ENCODE measurements around the gene CCS.

The CCS gene

DNA sequence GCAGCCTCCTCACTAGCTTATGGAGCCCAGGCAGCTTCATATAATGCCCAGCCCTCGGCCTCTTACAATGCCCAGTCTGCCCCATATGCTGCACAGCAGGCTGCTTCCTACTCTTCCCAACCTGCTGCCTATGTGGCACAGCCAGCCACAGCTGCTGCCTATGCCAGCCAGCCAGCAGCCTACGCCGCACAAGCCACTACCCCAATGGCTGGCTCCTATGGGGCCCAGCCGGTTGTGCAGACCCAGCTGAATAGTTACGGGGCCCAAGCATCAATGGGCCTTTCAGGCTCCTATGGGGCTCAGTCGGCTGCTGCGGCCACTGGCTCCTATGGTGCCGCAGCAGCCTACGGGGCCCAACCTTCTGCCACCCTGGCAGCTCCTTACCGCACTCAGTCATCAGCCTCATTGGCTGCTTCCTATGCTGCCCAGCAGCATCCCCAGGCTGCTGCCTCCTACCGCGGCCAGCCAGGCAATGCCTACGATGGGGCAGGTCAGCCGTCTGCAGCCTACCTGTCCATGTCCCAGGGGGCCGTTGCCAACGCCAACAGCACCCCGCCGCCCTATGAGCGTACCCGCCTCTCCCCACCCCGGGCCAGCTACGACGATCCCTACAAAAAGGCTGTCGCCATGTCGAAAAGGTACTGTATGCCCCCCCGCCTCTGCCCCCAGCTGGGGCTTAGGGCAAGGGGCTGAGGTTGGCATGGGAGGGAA lies 32.2 kb downstream of the CCS start:
- FAIRE-seq, result no peak

DNA sequence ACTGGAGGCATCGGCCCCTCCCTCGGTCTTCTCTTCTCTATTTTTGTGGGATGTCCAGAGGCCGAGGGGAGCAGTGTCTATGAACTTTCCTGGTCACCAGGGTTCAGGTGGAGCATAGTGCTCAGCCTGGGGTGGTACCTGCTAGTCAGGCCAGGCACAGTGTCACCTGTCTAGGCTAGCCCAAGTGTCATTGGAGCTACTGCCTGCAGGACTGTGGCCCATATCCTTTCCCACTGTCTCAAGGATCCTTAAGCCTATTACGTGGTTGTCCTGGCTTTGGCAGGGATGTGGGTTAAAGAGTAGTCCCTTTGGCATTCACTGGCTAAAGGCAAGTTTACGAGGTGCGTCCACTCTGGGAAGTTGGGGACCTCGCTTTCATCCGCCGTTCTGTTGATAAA lies 32.8 kb downstream of the CCS start:
- no peak for FAIRE-seq
- DNase-seq (ENCODE audit: insufficient read length, low spot score), result no peak
- TF ChIP-seq POLR2AphosphoS5 (IDR thresholded peaks at IDR 0.05; ENCODE audit: low read depth, low read length), result no peak; the same call in 1 of the 2 replicates
- TF ChIP-seq TAF1 (IDR thresholded peaks at IDR 0.05; ENCODE audit: low read depth, low read length), result no peak
- no peak for TF ChIP-seq SPI1 (IDR thresholded peaks at IDR 0.05; ENCODE audit: low read depth, low read length)
- TF ChIP-seq POLR2A (IDR thresholded peaks at IDR 0.05; ENCODE audit: low read depth, low read length), result peak; percentile 61
- no peak for TF ChIP-seq POU2F2 (IDR thresholded peaks at IDR 0.05; ENCODE audit: low read depth, low read length)

More for the DNA sequence above, 32.2 kb downstream of the CCS start:
- TF ChIP-seq PAX5 (IDR thresholded peaks at IDR 0.05; ENCODE audit: insufficient read depth, low read length, severe bottlenecking) (no peak), POLR2A (IDR thresholded peaks at IDR 0.05; ENCODE audit: low read depth, low read length) (0 out of 2 replicates have a peak, but pooled peaks have one; percentile 13), POLR2AphosphoS5 (IDR thresholded peaks at IDR 0.05; ENCODE audit: low read depth, low read length) (no peak)
- DNase-seq (ENCODE audit: insufficient read length, low spot score), result no peak

DNA sequence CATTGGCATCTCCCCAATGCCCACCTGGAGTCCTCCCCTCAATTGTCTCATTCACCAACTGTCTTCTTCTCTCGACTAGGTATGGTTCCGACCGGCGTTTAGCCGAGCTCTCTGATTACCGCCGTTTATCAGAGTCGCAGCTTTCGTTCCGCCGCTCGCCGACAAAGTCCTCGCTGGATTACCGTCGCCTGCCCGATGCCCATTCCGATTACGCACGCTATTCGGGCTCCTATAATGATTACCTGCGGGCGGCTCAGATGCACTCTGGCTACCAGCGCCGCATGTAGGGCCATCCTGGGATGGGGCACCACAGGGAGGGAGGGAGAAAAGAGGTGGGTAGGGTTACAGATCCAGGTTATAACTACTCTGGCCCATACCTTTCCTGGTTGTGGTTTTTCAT lies 33.4 kb downstream of the CCS start:
- FAIRE-seq, result no peak
- no peak for DNase-seq (ENCODE audit: insufficient read length, low spot score)
- TF ChIP-seq POLR2AphosphoS5 (IDR thresholded peaks at IDR 0.05; ENCODE audit: low read depth, low read length) (no peak; the same call in 1 of the 2 replicates), PAX5 (IDR thresholded peaks at IDR 0.05; ENCODE audit: insufficient read depth, low read length, severe bottlenecking) (no peak), TAF1 (IDR thresholded peaks at IDR 0.05; ENCODE audit: low read depth, low read length) (no peak), POU2F2 (IDR thresholded peaks at IDR 0.05; ENCODE audit: low read depth, low read length) (no peak), SPI1 (IDR thresholded peaks at IDR 0.05; ENCODE audit: low read depth, low read length) (no peak), POLR2A (IDR thresholded peaks at IDR 0.05; ENCODE audit: low read depth, low read length) (no peak)

DNA sequence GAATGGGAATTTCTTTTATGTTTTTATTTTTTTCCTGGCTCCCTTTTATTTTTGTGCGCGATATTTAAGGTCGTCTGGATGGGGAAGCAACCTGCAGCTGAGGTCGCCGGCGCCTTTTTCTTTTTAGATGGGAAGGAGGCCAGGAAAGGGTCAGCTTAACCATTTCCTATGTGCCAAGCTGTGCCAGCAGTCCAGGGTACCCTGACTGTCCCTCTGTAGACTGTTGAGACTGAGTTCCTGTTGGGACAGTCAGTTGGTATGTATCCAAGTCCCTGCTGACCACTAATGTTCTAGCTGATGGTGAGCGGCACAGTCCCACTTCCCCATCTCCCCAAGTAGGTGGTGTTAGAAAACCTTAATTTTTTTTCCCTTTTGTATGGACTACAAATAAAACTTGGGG lies 33.9 kb downstream of the CCS start:
- DNase-seq (ENCODE audit: insufficient read length, low spot score), result no peak
- TF ChIP-seq POU2F2 (IDR thresholded peaks at IDR 0.05; ENCODE audit: low read depth, low read length), result no peak
- no peak for TF ChIP-seq POLR2A (IDR thresholded peaks at IDR 0.05; ENCODE audit: low read depth, low read length)
- TF ChIP-seq POLR2AphosphoS5 (IDR thresholded peaks at IDR 0.05; ENCODE audit: low read depth, low read length), result no peak
- TF ChIP-seq TAF1 (IDR thresholded peaks at IDR 0.05; ENCODE audit: low read depth, low read length), result no peak
- no peak for TF ChIP-seq PAX5 (IDR thresholded peaks at IDR 0.05; ENCODE audit: insufficient read depth, low read length, severe bottlenecking)
- TF ChIP-seq SPI1 (IDR thresholded peaks at IDR 0.05; ENCODE audit: low read depth, low read length), result no peak
- no peak for FAIRE-seq

DNA sequence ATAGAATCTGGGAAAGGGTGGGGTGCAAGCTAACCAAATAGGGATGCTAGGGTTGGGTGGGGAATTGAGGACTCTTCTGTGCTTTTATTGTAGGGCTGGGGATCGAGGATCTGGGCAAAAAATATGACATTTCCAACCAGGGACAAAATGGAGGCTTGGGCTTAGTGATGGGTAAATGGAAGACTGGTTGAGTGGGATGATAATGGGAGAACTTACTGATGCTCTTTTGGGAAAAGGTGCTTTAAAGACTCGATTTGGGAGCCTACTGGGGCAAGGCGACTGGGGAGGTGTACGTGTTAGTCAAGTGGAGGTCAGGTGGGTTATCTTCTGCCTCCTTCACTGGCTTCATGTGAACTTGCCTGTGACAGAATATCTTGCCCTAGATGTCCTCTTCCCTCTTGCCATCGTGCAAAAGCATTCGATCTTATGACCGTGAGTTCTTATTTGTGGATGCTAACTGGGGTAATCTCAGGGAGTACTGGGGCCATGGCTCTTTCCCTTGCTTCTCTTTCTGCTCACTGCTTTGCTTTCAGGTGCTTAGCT lies 35.1 kb downstream of the CCS start:
- TF ChIP-seq POLR2AphosphoS5 (IDR thresholded peaks at IDR 0.05; ENCODE audit: low read depth, low read length) (0 out of 2 replicates have a peak, but pooled peaks have one; percentile 10), TAF1 (IDR thresholded peaks at IDR 0.05; ENCODE audit: low read depth, low read length) (no peak), POU2F2 (IDR thresholded peaks at IDR 0.05; ENCODE audit: low read depth, low read length) (no peak), POLR2A (IDR thresholded peaks at IDR 0.05; ENCODE audit: low read depth, low read length) (0 out of 2 replicates have a peak, but pooled peaks have one; percentile 18), PAX5 (IDR thresholded peaks at IDR 0.05; ENCODE audit: insufficient read depth, low read length, severe bottlenecking) (no peak), SPI1 (IDR thresholded peaks at IDR 0.05; ENCODE audit: low read depth, low read length) (no peak)
- DNase-seq (ENCODE audit: insufficient read length, low spot score), result no peak
- no peak for FAIRE-seq

GRCh38 chr11:66629356-66629755 lies 36.4 kb downstream of the CCS start:
- no peak for DNase-seq (ENCODE audit: insufficient read length, low spot score)
- FAIRE-seq, result no peak
- TF ChIP-seq PAX5 (IDR thresholded peaks at IDR 0.05; ENCODE audit: insufficient read depth, low read length, severe bottlenecking) (no peak), TAF1 (IDR thresholded peaks at IDR 0.05; ENCODE audit: low read depth, low read length) (no peak), POLR2A (IDR thresholded peaks at IDR 0.05; ENCODE audit: low read depth, low read length) (no peak), POLR2AphosphoS5 (IDR thresholded peaks at IDR 0.05; ENCODE audit: low read depth, low read length) (no peak), POU2F2 (IDR thresholded peaks at IDR 0.05; ENCODE audit: low read depth, low read length) (no peak), SPI1 (IDR thresholded peaks at IDR 0.05; ENCODE audit: low read depth, low read length) (no peak)

- no peak for DNase-seq (ENCODE audit: insufficient read length, low spot score)
- FAIRE-seq, result no peak
- TF ChIP-seq POU2F2 (IDR thresholded peaks at IDR 0.05; ENCODE audit: low read depth, low read length), result no peak
- no peak for TF ChIP-seq TAF1 (IDR thresholded peaks at IDR 0.05; ENCODE audit: low read depth, low read length)
- TF ChIP-seq PAX5 (IDR thresholded peaks at IDR 0.05; ENCODE audit: insufficient read depth, low read length, severe bottlenecking), result no peak
- TF ChIP-seq POLR2AphosphoS5 (IDR thresholded peaks at IDR 0.05; ENCODE audit: low read depth, low read length), result peak; percentile 16; the same call in 1 of the 2 replicates
Measured at GRCh38 chr11:66631883-66632282, 38.9 kb downstream of the CCS start.

DNA sequence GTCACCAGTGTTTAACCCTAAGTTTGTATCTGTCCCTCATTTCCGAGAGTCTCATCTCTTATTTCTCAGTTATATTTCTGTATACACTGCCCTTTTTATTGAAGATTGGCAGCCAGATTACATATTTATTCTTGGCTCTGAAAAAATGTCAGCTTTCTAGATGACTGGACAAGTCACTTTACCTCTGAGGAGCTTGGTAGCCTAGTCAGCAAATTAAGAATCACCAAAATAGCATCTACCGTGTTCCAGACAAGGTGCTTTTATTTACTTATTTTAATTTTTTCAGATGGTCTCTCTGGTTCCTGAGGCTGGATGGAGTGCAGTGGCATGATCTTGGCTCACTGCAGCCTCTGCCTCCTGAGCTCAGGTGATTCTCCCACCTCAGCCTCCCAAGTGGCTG lies 40.0 kb downstream of the CCS start:
- no peak for TF ChIP-seq SPI1 (IDR thresholded peaks at IDR 0.05; ENCODE audit: low read depth, low read length)
- TF ChIP-seq POU2F2 (IDR thresholded peaks at IDR 0.05; ENCODE audit: low read depth, low read length), result no peak
- no peak for TF ChIP-seq TAF1 (IDR thresholded peaks at IDR 0.05; ENCODE audit: low read depth, low read length)
- TF ChIP-seq PAX5 (IDR thresholded peaks at IDR 0.05; ENCODE audit: insufficient read depth, low read length, severe bottlenecking), result no peak
- DNase-seq (ENCODE audit: insufficient read length, low spot score), result no peak
- FAIRE-seq, result no peak

GRCh38 chr11:66636411-66636810 lies 43.4 kb downstream of the CCS start:
- no peak for TF ChIP-seq SPI1 (IDR thresholded peaks at IDR 0.05; ENCODE audit: low read depth, low read length)
- no peak for TF ChIP-seq POU2F2 (IDR thresholded peaks at IDR 0.05; ENCODE audit: low read depth, low read length)
- TF ChIP-seq TAF1 (IDR thresholded peaks at IDR 0.05; ENCODE audit: low read depth, low read length), result no peak
- DNase-seq (ENCODE audit: insufficient read length, low spot score), result no peak
- FAIRE-seq, result no peak

- FAIRE-seq (no peak), DNase-seq (ENCODE audit: insufficient read length, low spot score) (no peak)
- TF ChIP-seq POU2F2 (IDR thresholded peaks at IDR 0.05; ENCODE audit: low read depth, low read length), result no peak
- TF ChIP-seq SPI1 (IDR thresholded peaks at IDR 0.05; ENCODE audit: low read depth, low read length), result no peak
- TF ChIP-seq POLR2AphosphoS5 (IDR thresholded peaks at IDR 0.05; ENCODE audit: low read depth, low read length), result no peak; the same call in 1 of the 2 replicates
- no peak for TF ChIP-seq POLR2A (IDR thresholded peaks at IDR 0.05; ENCODE audit: low read depth, low read length)
- no peak for TF ChIP-seq TAF1 (IDR thresholded peaks at IDR 0.05; ENCODE audit: low read depth, low read length)
- TF ChIP-seq PAX5 (IDR thresholded peaks at IDR 0.05; ENCODE audit: insufficient read depth, low read length, severe bottlenecking), result no peak
Measured at GRCh38 chr11:66637557-66638176, 44.7 kb downstream of the CCS start.

Data from GM12891 (cell line).